HepG2 (cell line): Measurements from ENCODE around the gene DHX29. TPM values are rescaled to one million over a fixed set of nuclear protein-coding genes. Genes with fewer than 3 reads are reported as not detected.

Source experiments
- ATAC-seq: fragments of 200-7000 bp; cut with Tn5 transposase; 3 replicates; pipeline ENCODE4 v1.9.1; 2020; ENCODE audit warnings: mild to moderate bottlenecking, moderate library complexity
- BruUV-seq: library from RNA; stranded (reverse); fragments of 400-500 nt; replicated peaks from 2 replicates; lab custom pipeline; 2021; lab: Mats Ljungman, UMichigan
- CTCF ChIA-PET: fragments of 300-600 bp; formaldehyde crosslinking; extraction: SDS; loops from one replicate; lab custom pipeline; 2021; ENCODE audit warnings: low total read pairs, inconsistent platforms, low intra/inter-chr PET ratio; lab: Yijun Ruan, JAX
- POLR2A ChIA-PET: fragments of 350-600 bp; sonication (Branson Sonifier 250); formaldehyde crosslinking; loops from one replicate; lab custom pipeline; 2020; ENCODE audit warnings: antibody characterized with exemption, inconsistent platforms; lab: Yijun Ruan, JAX
- DNase-seq: peaks from one replicate; pipeline ENCODE4 v3.0.0-alpha.2; 2015; ENCODE audit warnings: low spot score
- FAIRE-seq: peaks from 3 replicates; lab custom pipeline; 2011; peaks lifted over from hg19 to GRCh38; lab: Jason Lieb, UNC
- H2AFZ ChIP-seq: one replicate; pipeline ENCODE4 v1.6.1; 2011; ENCODE audit warnings: low read length, inconsistent platforms
- H3K27ac ChIP-seq: fragments of 300-600 bp; 3 replicates; pipeline ENCODE4 v1.8.0; 2011; ENCODE audit warnings: mixed run types, mild to moderate bottlenecking, mixed read lengths, low read length, inconsistent platforms; ENCODE audit not compliant: insufficient read depth; ENCODE audit errors: extremely low read length
- H3K27me3 ChIP-seq, 2 experiments: fragments of 200-600 bp in 1 of 2; 2 replicates in 1 of 2; 3 replicates in 1 of 2; pipeline versions ENCODE4 v1.6.0 to v1.8.0; 2011; ENCODE audit warnings: low read length in 2 of 2, mild to moderate bottlenecking in 2 of 2, moderate library complexity in 2 of 2, inconsistent platforms in 1 of 2; ENCODE audit not compliant: insufficient read depth in 2 of 2, control insufficient read depth in 1 of 2
- H3K36me3 ChIP-seq, 2 experiments: fragments of 200-600 bp in 1 of 2; replicated peaks in 1 of 2; 2 replicates in 1 of 2; 3 replicates in 1 of 2; pipeline versions ENCODE4 v1.5.1 to v1.8.0; 2011; ENCODE audit warnings: low read length in 2 of 2, inconsistent platforms in 1 of 2; ENCODE audit not compliant: insufficient read depth in 2 of 2, control insufficient read depth in 1 of 2
- H3K4me1 ChIP-seq: 2 replicates; pipeline ENCODE4 v1.5.1; 2012; ENCODE audit warnings: low read length, inconsistent platforms; ENCODE audit not compliant: insufficient read depth
- H3K4me2 ChIP-seq: 2 replicates; pipeline ENCODE4 v1.6.0; 2011; ENCODE audit warnings: low read depth, low read length, inconsistent platforms
- H3K4me3 ChIP-seq, 3 experiments: fragments of 200-600 bp in 1 of 3; sonication (generic), shearing (Covaris generic) in 1 of 3; replicated peaks in 1 of 3; 2 replicates each; pipeline ENCODE4 v1.5.1; 2011 to 2016; ENCODE audit warnings: low read length in 3 of 3, inconsistent platforms in 2 of 3, low read depth in 2 of 3, mild to moderate bottlenecking in 2 of 3, control low read depth in 1 of 3, mixed read lengths in 1 of 3; ENCODE audit not compliant: insufficient read depth in 1 of 3
- H3K79me2 ChIP-seq: one replicate; pipeline ENCODE4 v1.6.1; 2011; ENCODE audit warnings: low read length, inconsistent platforms; ENCODE audit not compliant: insufficient read depth
- H3K9ac ChIP-seq: 2 replicates; pipeline ENCODE4 v1.6.0; 2011; ENCODE audit warnings: mild to moderate bottlenecking, low read depth, low read length, inconsistent platforms; ENCODE audit not compliant: insufficient read depth
- H3K9me3 ChIP-seq: 2 replicates; pipeline ENCODE4 v1.5.1; 2012; ENCODE audit warnings: mild to moderate bottlenecking, low read length
- H4K20me1 ChIP-seq: 2 replicates; pipeline ENCODE4 v1.6.0; 2011; ENCODE audit warnings: inconsistent platforms, mild to moderate bottlenecking, low read length, moderate library complexity; ENCODE audit not compliant: insufficient read depth
- ASH2L ChIP-seq: fragments of 300-600, 200-600 bp; sonication (generic); IDR thresholded peaks from 2 replicates; pipeline ENCODE4 v1.7.0; 2017; ENCODE audit warnings: low read depth, mild to moderate bottlenecking, moderate library complexity, mixed read lengths, low read length; ENCODE audit not compliant: insufficient read length
- ATF2 ChIP-seq: sonication (generic); formaldehyde crosslinking; IDR thresholded peaks from 2 replicates; pipeline ENCODE4 v1.4.0; 2020; ENCODE audit warnings: missing genetic modification reagents
- EED ChIP-seq: sonication (generic); formaldehyde crosslinking; IDR thresholded peaks from 2 replicates; pipeline ENCODE4 v1.5.0; 2020; ENCODE audit warnings: mild to moderate bottlenecking, missing genetic modification reagents
- FIP1L1 ChIP-seq: fragments of 200-400 bp; formaldehyde crosslinking; IDR thresholded peaks from 2 replicates; pipeline ENCODE4 v1.6.1; 2018; ENCODE audit warnings: low read depth, mild to moderate bottlenecking, low read length, moderate library complexity, borderline replicate concordance; ENCODE audit not compliant: insufficient read depth
- HMG20B ChIP-seq: conservative IDR thresholded peaks from 2 replicates; pipeline ENCODE4 v1.6.1; 2016; ENCODE audit warnings: missing genetic modification reagents, missing compliant biosample characterization
- MXI1 ChIP-seq: IDR thresholded peaks from 3 replicates; pipeline ENCODE4 v1.6.1; 2012; ENCODE audit warnings: low read depth, low read length, inconsistent platforms, borderline replicate concordance
- PAF1 ChIP-seq: IDR thresholded peaks from 2 replicates; pipeline ENCODE4 v1.6.1; 2016; ENCODE audit warnings: missing genetic modification reagents, missing compliant biosample characterization
- POLR2G ChIP-seq: fragments of 200-400 bp; formaldehyde crosslinking; IDR thresholded peaks from 2 replicates; pipeline ENCODE4 v1.6.1; 2018; ENCODE audit warnings: mild to moderate bottlenecking, low read depth, low read length, moderate library complexity
- RFXANK ChIP-seq: IDR thresholded peaks from 2 replicates; pipeline ENCODE4 v1.6.1; 2016
- RORA ChIP-seq: sonication (generic); formaldehyde crosslinking; IDR thresholded peaks from 2 replicates; pipeline ENCODE4 v1.5.0; 2020; ENCODE audit warnings: mild to moderate bottlenecking, missing genetic modification reagents, moderate library complexity
- SMAD9 ChIP-seq: sonication (generic); formaldehyde crosslinking; IDR thresholded peaks from 2 replicates; pipeline ENCODE4 v1.5.1; 2020; ENCODE audit warnings: mild to moderate bottlenecking, missing genetic modification reagents
- SRY ChIP-seq: sonication (generic); formaldehyde crosslinking; IDR thresholded peaks from 2 replicates; pipeline ENCODE4 v1.8.0; 2022; ENCODE audit warnings: mild to moderate bottlenecking, missing genetic modification reagents
- TMF1 ChIP-seq: sonication (generic); formaldehyde crosslinking; IDR thresholded peaks from 2 replicates; pipeline ENCODE4 v1.8.1; 2022; ENCODE audit warnings: low read depth, missing genetic modification reagents
- ZNF101 ChIP-seq: sonication (generic); formaldehyde crosslinking; IDR thresholded peaks from 2 replicates; pipeline ENCODE4 v1.4.0; 2020; ENCODE audit warnings: mild to moderate bottlenecking, low read depth, missing genetic modification reagents, borderline replicate concordance
- ZNF281 ChIP-seq: sonication (generic); formaldehyde crosslinking; IDR thresholded peaks from 2 replicates; pipeline ENCODE4 v1.4.0; 2020; ENCODE audit warnings: missing genetic modification reagents, borderline replicate concordance
- ZNF44 ChIP-seq: sonication (generic); formaldehyde crosslinking; IDR thresholded peaks from 2 replicates; pipeline ENCODE4 v1.5.1; 2020; ENCODE audit warnings: mild to moderate bottlenecking, missing genetic modification reagents
- ZNF670 ChIP-seq: sonication (generic); formaldehyde crosslinking; IDR thresholded peaks from 2 replicates; pipeline ENCODE4 v1.8.0; 2022; ENCODE audit warnings: mild to moderate bottlenecking, missing genetic modification reagents, borderline replicate concordance
- WGBS: methylation state at CpG from one replicate; pipeline ENCODE4 v1.1.6; 2017; ENCODE audit warnings: low lambda C conversion rate; 5-methylcytosine and 5-hydroxymethylcytosine counted together
- in situ Hi-C: cut with HindIII; loops from 2 replicates; pipeline ENCODE4 v1.10.0; 2017; ENCODE audit warnings: low pct_unique_long_range_greater_than_20kb; ENCODE audit not compliant: extremely low pct_ligation_motif_present
- intact Hi-C: fragments of 100-400 bp; cut with micrococcal nuclease; formaldehyde crosslinking; loops from one replicate; pipeline ENCODE4 v1.10.0; 2022; ENCODE audit not compliant: unreplicated experiment
- polyA plus RNA-seq, 8 experiments: library from polyadenylated mRNA; depleted of rRNA in 3 of 8; stranded (reverse) in 7 of 8; unstranded in 1 of 8; fragments of >200 nt; fragmentation: Illumina TruSeq in 4 of 8; extraction: Trizol in 4 of 8; gene quantifications; 2 replicates each; pipeline versions ENCODE4 v1.2.1 to v1.2.3, GENCODE V29; 2011 to 2016; ENCODE audit warnings: low read depth in 4 of 8, missing spikeins in 1 of 8, mixed read lengths in 1 of 8; ENCODE audit not compliant: insufficient read depth in 1 of 8
- total RNA-seq, 5 experiments: library from RNA; depleted of rRNA; stranded (reverse); fragments of >200 nt; fragmentation: Illumina TruSeq; extraction: Trizol; gene quantifications; 2 replicates each; pipeline ENCODE4 v1.2.3, GENCODE V29; 2016; ENCODE audit warnings: low read depth in 1 of 5

The DHX29 gene
- total and polyA plus RNA-seq, 2 of the 13 experiments (the other 11 are each of a cell fraction or from before 2014, with no cell fraction given), result 1.9 to 22.0 TPM

- no peak for TF ChIP-seq ZNF281 (CRISPR knock-in tag)
- no peak for TF ChIP-seq HMG20B
- no peak for TF ChIP-seq SMAD9 (CRISPR knock-in tag)
- no peak for TF ChIP-seq SRY
These were observed 65.7 kb downstream of the DHX29 start (continued) for GRCh38 chr5:55241746-55242145.

- TF ChIP-seq ZNF101 (CRISPR knock-in tag) (no peak), POLR2G (no peak), TMF1 (CRISPR knock-in tag) (no peak), ZNF670 (CRISPR knock-in tag) (no peak), RFXANK (no peak), ZNF44 (CRISPR knock-in tag) (no peak), PAF1 (CRISPR knock-in tag) (no peak), ATF2 (CRISPR knock-in tag) (no peak), EED (CRISPR knock-in tag) (no peak), ASH2L (no peak), RORA (no peak), FIP1L1 (no peak), MXI1 (no peak)
- H3K4me3 ChIP-seq, result no peak overlapping the region
These were observed 70.7 kb downstream of the DHX29 start for GRCh38 chr5:55236800-55237199.

More at GRCh38 chr5:55236800-55237199, 70.7 kb downstream of the DHX29 start:
- no TSS peak for BruUV-seq
- intact Hi-C loops, result no loop called here
- no peak for ATAC-seq
- H3K9ac ChIP-seq, result no peak overlapping the region
- WGBS, result 58% methylated on average over 10 of the region's 10 CpGs
- POLR2A ChIA-PET, result no interaction called here
- H2AFZ ChIP-seq, result no peak overlapping the region
- peaks cover 7 to 35% of the 10 kb centered on the region in 2 experiments; a peak in 4 of 5 replicates for H3K27me3 ChIP-seq
- H3K4me2 ChIP-seq, result no peak overlapping the region
- CTCF ChIA-PET, result no interaction called here
- H4K20me1 ChIP-seq, result 0 out of 2 replicates have a peak, but pooled peaks cover 4% of the 10 kb centered on the region
- in situ Hi-C loops, result no loop called here
- H3K36me3 ChIP-seq, result no peaks in the 10 kb centered on the region
- FAIRE-seq, result no peak
- no peak overlapping the region for H3K27ac ChIP-seq
- no peaks in the 10 kb centered on the region for H3K9me3 ChIP-seq
- H3K79me2 ChIP-seq, result no peaks in the 10 kb centered on the region
- no peak for DNase-seq
- H3K4me1 ChIP-seq, result peaks cover 28% of the 10 kb centered on the region
